ENCODE results near the gene OR52H1.

- TF ChIP-seq POLR2A (IDR thresholded peaks at IDR 0.05; ENCODE audit: low read depth, low read length) (no peak), TAF1 (IDR thresholded peaks at IDR 0.05; ENCODE audit: low read depth, low read length) (no peak), POLR2AphosphoS5 (IDR thresholded peaks at IDR 0.05; ENCODE audit: low read depth, low read length) (no peak), PAX5 (IDR thresholded peaks at IDR 0.05; ENCODE audit: insufficient read depth, low read length, severe bottlenecking) (no peak)
Measured at GRCh38 chr11:5574654-5575053, 26.3 kb upstream of the OR52H1 start.
